ENCODE results near the gene LENEP.

The LENEP gene

GRCh38 chr1:154951901-154952657, 41.3 kb upstream of the LENEP start:
- TF ChIP-seq CTCF (IDR thresholded peaks at IDR 0.05), result no peak
- Histone ChIP-seq H3K4me3 (no peak overlapping the region), H3K27ac (no peak overlapping the region)
- DNase-seq (ENCODE audit: low spot score), result no peak

- Histone ChIP-seq H3K4me3 (no peak overlapping the region), H3K27ac (no peak overlapping the region)
- no peak for DNase-seq (ENCODE audit: low spot score)
These were observed 40.7 kb upstream of the LENEP start for GRCh38 chr1:154952664-154953063.

GRCh38 chr1:154953611-154954038, 39.8 kb upstream of the LENEP start:
- TF ChIP-seq CTCF (IDR thresholded peaks at IDR 0.05), result no peak
- Histone ChIP-seq H3K27ac (no peak overlapping the region), H3K4me3 (peak overlapping the region; percentile 72)

More at GRCh38 chr1:154952664-154953063, 40.7 kb upstream of the LENEP start:
- TF ChIP-seq CTCF (IDR thresholded peaks at IDR 0.05), result no peak

GRCh38 chr1:154954541-154954940, 38.8 kb upstream of the LENEP start:
- TF ChIP-seq CTCF (IDR thresholded peaks at IDR 0.05), result no peak
- Histone ChIP-seq H3K4me3 (peak overlapping the region; percentile 72), H3K27ac (peak overlapping the region in 1 of 2 donors; percentile 84)
- DNase-seq (ENCODE audit: low spot score), result no peak

More at GRCh38 chr1:154953611-154954038, 39.8 kb upstream of the LENEP start:
- DNase-seq (ENCODE audit: low spot score), result no peak

- H3K4me3 ChIP-seq, result peak overlapping the region; percentile 72
- peak; percentile 85 for DNase-seq (ENCODE audit: low spot score)
- H3K27ac ChIP-seq, result peak overlapping the region; percentile 80 to 84
- no peak for TF ChIP-seq CTCF (IDR thresholded peaks at IDR 0.05)
These were observed 38.2 kb upstream of the LENEP start for GRCh38 chr1:154955039-154955717.

GRCh38 chr1:154955718-154956543, 37.5 kb upstream of the LENEP start, which contains the start of gene PBXIP1:
PBXIP1 (minus strand) TSS chr1:154956099; CDS start chr1:154953721, 2,378 bp downstream.
- Histone ChIP-seq H3K4me3 (peak within 1 kb of the TSS; percentile 72), H3K27ac (peak within 1 kb of the TSS; percentile 80 to 84)
- TF ChIP-seq CTCF (IDR thresholded peaks at IDR 0.05), result no peak
- DNase-seq (ENCODE audit: low spot score), result peak; percentile 91
